ENCODE results near the gene GHRL. TPM values are rescaled to one million over a fixed set of nuclear protein-coding genes. Genes with fewer than 3 reads are reported as not detected.

The GHRL gene
- total RNA-seq, 1 experiment from 2014 or later: not detected

- ATAC-seq (no peak), DNase-seq (ENCODE audit: low read depth, low spot score) (no peak)
- no peak overlapping the region for H3K4me3 ChIP-seq (replicated peaks in 1 of 2; ENCODE audit: low read depth in 1 of 2, low read length in 2 of 2)
- no peaks in the 10 kb centered on the region for H3K36me3 ChIP-seq (ENCODE audit: control insufficient read depth in 1 of 2, insufficient read depth in 2 of 2, low read length in 2 of 2)
- H2AFZ ChIP-seq (ENCODE audit: low read depth, low read length, poor library complexity, severe bottlenecking): no peak overlapping the region
- no peaks in the 10 kb centered on the region for H3K9me2 ChIP-seq (ENCODE audit: insufficient read depth)
- RAD21 ChIA-PET (ENCODE audit: low non-redundant PET in 1 of 2, low total read pairs in 2 of 2, uncharacterized antibody in 2 of 2, unreplicated experiment in 2 of 2): no interaction called here
- POLR2A ChIA-PET: no interaction called here
- intact Hi-C loops (cut with micrococcal nuclease): loop anchor here (5.0 kb wide), 1 partner anchor 360 kb away; no protein-coding TSS in a partner anchor
- no peak overlapping the region for H3K9ac ChIP-seq (ENCODE audit: low read length)
- BruUV-seq (replicated peaks): no TSS peak
- H3K4me2 ChIP-seq (ENCODE audit: low read length): no peak overlapping the region
- no peaks in the 10 kb centered on the region for H3K4me1 ChIP-seq (ENCODE audit: control insufficient read depth in 1 of 2, insufficient read depth in 2 of 2, low read length in 2 of 2)
- H3K27ac ChIP-seq (ENCODE audit: low read depth, low read length): no peak overlapping the region
- H3K9me3 ChIP-seq (ENCODE audit: control insufficient read depth in 1 of 2, insufficient read depth in 1 of 2, low read depth in 1 of 2, low read length in 2 of 2): no peaks in the 10 kb centered on the region
- no peaks in the 10 kb centered on the region for H4K20me1 ChIP-seq (ENCODE audit: insufficient read depth)
- no peak for TF ChIP-seq ZNF274 (IDR thresholded peaks at IDR 0.05; ENCODE audit: low read depth, low read length)
- TF ChIP-seq SIN3A (IDR thresholded peaks at IDR 0.05; ENCODE audit: low read depth): no peak
- TF ChIP-seq, protein P1, sequence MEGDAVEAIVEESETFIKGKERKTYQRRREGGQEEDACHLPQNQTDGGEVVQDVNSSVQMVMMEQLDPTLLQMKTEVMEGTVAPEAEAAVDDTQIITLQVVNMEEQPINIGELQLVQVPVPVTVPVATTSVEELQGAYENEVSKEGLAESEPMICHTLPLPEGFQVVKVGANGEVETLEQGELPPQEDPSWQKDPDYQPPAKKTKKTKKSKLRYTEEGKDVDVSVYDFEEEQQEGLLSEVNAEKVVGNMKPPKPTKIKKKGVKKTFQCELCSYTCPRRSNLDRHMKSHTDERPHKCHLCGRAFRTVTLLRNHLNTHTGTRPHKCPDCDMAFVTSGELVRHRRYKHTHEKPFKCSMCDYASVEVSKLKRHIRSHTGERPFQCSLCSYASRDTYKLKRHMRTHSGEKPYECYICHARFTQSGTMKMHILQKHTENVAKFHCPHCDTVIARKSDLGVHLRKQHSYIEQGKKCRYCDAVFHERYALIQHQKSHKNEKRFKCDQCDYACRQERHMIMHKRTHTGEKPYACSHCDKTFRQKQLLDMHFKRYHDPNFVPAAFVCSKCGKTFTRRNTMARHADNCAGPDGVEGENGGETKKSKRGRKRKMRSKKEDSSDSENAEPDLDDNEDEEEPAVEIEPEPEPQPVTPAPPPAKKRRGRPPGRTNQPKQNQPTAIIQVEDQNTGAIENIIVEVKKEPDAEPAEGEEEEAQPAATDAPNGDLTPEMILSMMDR (IDR thresholded peaks at IDR 0.05 in 2 of 3, conservative IDR thresholded peaks at IDR 0.05 in 1 of 3; ENCODE audit: borderline replicate concordance in 1 of 3, insufficient read depth in 1 of 3, low read depth in 2 of 3, low read length in 2 of 3): no peak
- TF ChIP-seq SP1 (IDR thresholded peaks at IDR 0.05; ENCODE audit: low read depth): no peak
- no peak for TF ChIP-seq ELF1 (IDR thresholded peaks at IDR 0.05; ENCODE audit: borderline replicate concordance, low read depth)
- TF ChIP-seq SRF (IDR thresholded peaks at IDR 0.05; ENCODE audit: low read depth): no peak
- no peak for TF ChIP-seq RAD21 (IDR thresholded peaks at IDR 0.05; ENCODE audit: low read depth)
- TF ChIP-seq EZH2phosphoT487 (IDR thresholded peaks at IDR 0.05; ENCODE audit: borderline replicate concordance): no peak
- no peak for TF ChIP-seq EZH2 (IDR thresholded peaks at IDR 0.05)
- CTCF ChIA-PET: no interaction called here
- H3K27me3 ChIP-seq (ENCODE audit: insufficient read depth, low read length): no peaks in the 10 kb centered on the region
- no peaks in the 10 kb centered on the region for H3K79me2 ChIP-seq (ENCODE audit: insufficient read depth, low read length)
Measured at GRCh38 chr3:10341901-10342398, 49.2 kb upstream of the GHRL start.

GRCh38 chr3:10340476-10340875 lies 47.7 kb upstream of the GHRL start:
- H3K79me2 ChIP-seq (ENCODE audit: insufficient read depth, low read length): no peaks in the 10 kb centered on the region
- H3K27ac ChIP-seq (ENCODE audit: low read depth, low read length): no peak overlapping the region
- H3K4me1 ChIP-seq (ENCODE audit: control insufficient read depth in 1 of 2, insufficient read depth in 2 of 2, low read length in 2 of 2): no peaks in the 10 kb centered on the region
- RAD21 ChIA-PET (ENCODE audit: low non-redundant PET in 1 of 2, low total read pairs in 2 of 2, uncharacterized antibody in 2 of 2, unreplicated experiment in 2 of 2): no interaction called here
- intact Hi-C loops (cut with micrococcal nuclease): loop anchor here (5.0 kb wide), 1 partner anchor 362 kb away; no protein-coding TSS in a partner anchor
- no peak for ATAC-seq
- CTCF ChIA-PET: no interaction called here
- H4K20me1 ChIP-seq (ENCODE audit: insufficient read depth): no peaks in the 10 kb centered on the region
- no peak for DNase-seq (ENCODE audit: low read depth, low spot score)
- H3K36me3 ChIP-seq (ENCODE audit: control insufficient read depth in 1 of 2, insufficient read depth in 2 of 2, low read length in 2 of 2): no peaks in the 10 kb centered on the region
- H2AFZ ChIP-seq (ENCODE audit: low read depth, low read length, poor library complexity, severe bottlenecking): no peak overlapping the region
- H3K4me2 ChIP-seq (ENCODE audit: low read length): no peak overlapping the region
- POLR2A ChIA-PET: no interaction called here
- no TSS peak for BruUV-seq (replicated peaks)
- H3K9me3 ChIP-seq (ENCODE audit: control insufficient read depth in 1 of 2, insufficient read depth in 1 of 2, low read depth in 1 of 2, low read length in 2 of 2): no peaks in the 10 kb centered on the region
- no peak overlapping the region for H3K9ac ChIP-seq (ENCODE audit: low read length)
- H3K9me2 ChIP-seq (ENCODE audit: insufficient read depth): no peaks in the 10 kb centered on the region
- no peaks in the 10 kb centered on the region for H3K27me3 ChIP-seq (ENCODE audit: insufficient read depth, low read length)
- H3K4me3 ChIP-seq (replicated peaks in 1 of 2; ENCODE audit: low read depth in 1 of 2, low read length in 2 of 2): no peak overlapping the region
- TF ChIP-seq ZBTB33 (IDR thresholded peaks at IDR 0.05; ENCODE audit: extremely low read depth, insufficient replicate concordance, low read length) (no peak), POLR2AphosphoS5 (IDR thresholded peaks at IDR 0.05; ENCODE audit: low read depth, low read length) (no peak), EZH2 (IDR thresholded peaks at IDR 0.05) (no peak), CBX3 (IDR thresholded peaks at IDR 0.05; ENCODE audit: low read depth) (no peak), SIN3A (IDR thresholded peaks at IDR 0.05; ENCODE audit: low read depth) (no peak)
- TF ChIP-seq, protein P1 (IDR thresholded peaks at IDR 0.05 in 2 of 3, conservative IDR thresholded peaks at IDR 0.05 in 1 of 3; ENCODE audit: borderline replicate concordance in 1 of 3, insufficient read depth in 1 of 3, low read depth in 2 of 3, low read length in 2 of 3): no peak

Measured in HCT116 (cell line).